ENCODE measurements around the gene ZC3H7A.

ZC3H7A gene

GRCh38 chr16:11779074-11779473 is 18.0 kb downstream of the ZC3H7A start:
- no peak for ATAC-seq (replicated peaks)
- peaks cover 24 to 43% of the 10 kb centered on the region in 2 donors for H3K4me1 Mint-ChIP-seq
- no peak overlapping the region for H3K27ac Mint-ChIP-seq
- H3K4me3 Mint-ChIP-seq, result no peak overlapping the region
- H3K9me3 Mint-ChIP-seq, result no peaks in the 10 kb centered on the region
- H3K27me3 Mint-ChIP-seq, result no peaks in the 10 kb centered on the region
- DNase-seq, result no peak
- H3K36me3 Mint-ChIP-seq, result peaks cover 18 to 24% of the 10 kb centered on the region in 2 donors

- Mint-ChIP-seq H3K4me3 (no peak overlapping the region), H3K9me3 (no peaks in the 10 kb centered on the region), H3K27me3 (no peaks in the 10 kb centered on the region), H3K36me3 (peaks cover 39 to 40% of the 10 kb centered on the region in 2 donors), H3K4me1 (peaks cover 14 to 21% of the 10 kb centered on the region in 2 donors), H3K27ac (peak overlapping the region; percentile 31)
- DNase-seq (no peak), ATAC-seq (replicated peaks) (peak; percentile 42 to 57)
Measured at GRCh38 chr16:11774065-11774626, 22.9 kb downstream of the ZC3H7A start.

GRCh38 chr16:11768849-11769248 is 28.2 kb downstream of the ZC3H7A start:
- H3K27ac Mint-ChIP-seq, result peak overlapping the region; percentile 79
- no peaks in the 10 kb centered on the region for H3K27me3 Mint-ChIP-seq
- H3K4me1 Mint-ChIP-seq, result peaks cover 17 to 27% of the 10 kb centered on the region in 2 donors
- H3K36me3 Mint-ChIP-seq, result peaks cover 41 to 52% of the 10 kb centered on the region in 2 donors
- peak; percentile 94 to 96 for ATAC-seq (replicated peaks)
- no peak for DNase-seq
- H3K4me3 Mint-ChIP-seq, result peak overlapping the region; percentile 60 to 74
- no peaks in the 10 kb centered on the region for H3K9me3 Mint-ChIP-seq

GRCh38 chr16:11762431-11762830 is 34.6 kb downstream of the ZC3H7A start:
- no peak for DNase-seq
- H3K27me3 Mint-ChIP-seq, result no peaks in the 10 kb centered on the region
- H3K4me1 Mint-ChIP-seq, result peaks cover 13 to 21% of the 10 kb centered on the region in 2 donors
- no peak overlapping the region for H3K27ac Mint-ChIP-seq
- no peak overlapping the region for H3K4me3 Mint-ChIP-seq
- H3K9me3 Mint-ChIP-seq, result peaks cover 0 to 1% of the 10 kb centered on the region in 2 donors
- H3K36me3 Mint-ChIP-seq, result peaks cover 46 to 62% of the 10 kb centered on the region in 2 donors
- ATAC-seq (replicated peaks), result no peak

GRCh38 chr16:11759997-11760396 is 37.1 kb downstream of the ZC3H7A start:
- peak overlapping the region; percentile 81 for H3K27ac Mint-ChIP-seq
- peaks cover 11 to 21% of the 10 kb centered on the region in 2 donors for H3K4me1 Mint-ChIP-seq
- H3K27me3 Mint-ChIP-seq, result no peaks in the 10 kb centered on the region
- peak; percentile 98 to 99 for ATAC-seq (replicated peaks)
- peaks cover 0 to 1% of the 10 kb centered on the region in 2 donors for H3K9me3 Mint-ChIP-seq
- no peak for DNase-seq
- peaks cover 60 to 73% of the 10 kb centered on the region in 2 donors for H3K36me3 Mint-ChIP-seq
- no peak overlapping the region for H3K4me3 Mint-ChIP-seq

- Mint-ChIP-seq H3K4me3 (no peak overlapping the region), H3K9me3 (peaks cover 0 to 1% of the 10 kb centered on the region in 2 donors), H3K27ac (no peak overlapping the region), H3K4me1 (peaks cover 11 to 21% of the 10 kb centered on the region in 2 donors), H3K27me3 (no peaks in the 10 kb centered on the region), H3K36me3 (peaks cover 59 to 72% of the 10 kb centered on the region in 2 donors)
- no peak for DNase-seq
- no peak for ATAC-seq (replicated peaks)
Measured at GRCh38 chr16:11759163-11759834, 37.8 kb downstream of the ZC3H7A start.

GRCh38 chr16:11757671-11758545 is 39.1 kb downstream of the ZC3H7A start:
- Mint-ChIP-seq H3K36me3 (peaks cover 59 to 75% of the 10 kb centered on the region in 2 donors), H3K27ac (peak overlapping the region; percentile 56), H3K4me3 (no peak overlapping the region), H3K27me3 (no peaks in the 10 kb centered on the region), H3K9me3 (peaks cover 0 to 1% of the 10 kb centered on the region in 2 donors), H3K4me1 (peaks cover 9 to 21% of the 10 kb centered on the region in 2 donors)
- no peak for ATAC-seq (replicated peaks)
- no peak for DNase-seq

- no peak overlapping the region for H3K27ac Mint-ChIP-seq
- ATAC-seq (replicated peaks) (no peak), DNase-seq (no peak)
- peaks cover 9 to 18% of the 10 kb centered on the region in 2 donors for H3K4me1 Mint-ChIP-seq
- no peak overlapping the region for H3K4me3 Mint-ChIP-seq
- H3K9me3 Mint-ChIP-seq, result peaks cover 0 to 1% of the 10 kb centered on the region in 2 donors
- peaks cover 50 to 64% of the 10 kb centered on the region in 2 donors for H3K36me3 Mint-ChIP-seq
- H3K27me3 Mint-ChIP-seq, result no peaks in the 10 kb centered on the region
Measured at GRCh38 chr16:11756248-11756647, 40.8 kb downstream of the ZC3H7A start.

- ATAC-seq (replicated peaks) (no peak), DNase-seq (no peak)
- no peaks in the 10 kb centered on the region for H3K27me3 Mint-ChIP-seq
- H3K4me1 Mint-ChIP-seq, result peaks cover 5 to 9% of the 10 kb centered on the region in 2 donors
- H3K4me3 Mint-ChIP-seq, result no peak overlapping the region
- no peaks in the 10 kb centered on the region for H3K9me3 Mint-ChIP-seq
- H3K27ac Mint-ChIP-seq, result no peak overlapping the region
- H3K36me3 Mint-ChIP-seq, result peaks cover 50 to 61% of the 10 kb centered on the region in 2 donors
Measured at GRCh38 chr16:11755022-11755760, 41.9 kb downstream of the ZC3H7A start.

- Mint-ChIP-seq H3K27me3 (no peaks in the 10 kb centered on the region), H3K27ac (no peak overlapping the region), H3K4me1 (peaks cover 0 to 4% of the 10 kb centered on the region in 2 donors), H3K4me3 (no peak overlapping the region), H3K36me3 (peaks cover 53 to 60% of the 10 kb centered on the region in 2 donors), H3K9me3 (no peaks in the 10 kb centered on the region)
- DNase-seq, result no peak
- ATAC-seq (replicated peaks), result no peak
Measured at GRCh38 chr16:11752856-11753255, 44.2 kb downstream of the ZC3H7A start.

GRCh38 chr16:11750056-11750455 is 47.0 kb downstream of the ZC3H7A start:
- Mint-ChIP-seq H3K27me3 (no peaks in the 10 kb centered on the region), H3K9me3 (no peaks in the 10 kb centered on the region), H3K36me3 (peaks cover 33 to 43% of the 10 kb centered on the region in 2 donors), H3K27ac (no peak overlapping the region), H3K4me3 (no peak overlapping the region), H3K4me1 (peaks cover 0 to 4% of the 10 kb centered on the region in 2 donors)
- no peak for DNase-seq
- ATAC-seq (replicated peaks), result no peak

GRCh38 chr16:11748404-11749254 is 48.4 kb downstream of the ZC3H7A start:
- H3K27ac Mint-ChIP-seq, result peak overlapping the region; percentile 59

GRCh38 chr16:11747949-11748403 is 49.1 kb downstream of the ZC3H7A start:
- H3K36me3 Mint-ChIP-seq, result peaks cover 24 to 33% of the 10 kb centered on the region in 2 donors
- ATAC-seq (replicated peaks) (no peak), DNase-seq (no peak)
- no peak overlapping the region for H3K4me3 Mint-ChIP-seq
- H3K27me3 Mint-ChIP-seq, result no peaks in the 10 kb centered on the region
- H3K4me1 Mint-ChIP-seq, result peaks cover 9 to 13% of the 10 kb centered on the region in 2 donors
- no peaks in the 10 kb centered on the region for H3K9me3 Mint-ChIP-seq
- peak overlapping the region; percentile 59 for H3K27ac Mint-ChIP-seq

More at GRCh38 chr16:11748404-11749254, 48.4 kb downstream of the ZC3H7A start:
- Mint-ChIP-seq H3K36me3 (peaks cover 26 to 36% of the 10 kb centered on the region in 2 donors), H3K4me3 (no peak overlapping the region), H3K9me3 (no peaks in the 10 kb centered on the region), H3K27me3 (no peaks in the 10 kb centered on the region), H3K4me1 (peaks cover 7% of the 10 kb centered on the region in 2 donors)
- ATAC-seq (replicated peaks) (no peak), DNase-seq (no peak)

All from stimulated activated naive B cell treated with anti-CD40 and anti-IgM and Interleukin-4, amounts not matched to agents 10 μg/mL and 1 μg/mL and 100 μg/mL, for 72 hours (primary cell).